Jurkat, Clone E6-1 (cell line): ENCODE data around the gene JARID2.

Experiments used
- DNase-seq: peaks from one replicate; pipeline ENCODE4 v3.0.0-alpha.2; 2011; ENCODE audit warnings: low read depth, low spot score
- H3K4me3 ChIP-seq: 2 replicates; pipeline ENCODE4 v1.5.1; 2011; ENCODE audit warnings: mild to moderate bottlenecking, low read length, control low read depth, moderate library complexity

Gene JARID2

DNA sequence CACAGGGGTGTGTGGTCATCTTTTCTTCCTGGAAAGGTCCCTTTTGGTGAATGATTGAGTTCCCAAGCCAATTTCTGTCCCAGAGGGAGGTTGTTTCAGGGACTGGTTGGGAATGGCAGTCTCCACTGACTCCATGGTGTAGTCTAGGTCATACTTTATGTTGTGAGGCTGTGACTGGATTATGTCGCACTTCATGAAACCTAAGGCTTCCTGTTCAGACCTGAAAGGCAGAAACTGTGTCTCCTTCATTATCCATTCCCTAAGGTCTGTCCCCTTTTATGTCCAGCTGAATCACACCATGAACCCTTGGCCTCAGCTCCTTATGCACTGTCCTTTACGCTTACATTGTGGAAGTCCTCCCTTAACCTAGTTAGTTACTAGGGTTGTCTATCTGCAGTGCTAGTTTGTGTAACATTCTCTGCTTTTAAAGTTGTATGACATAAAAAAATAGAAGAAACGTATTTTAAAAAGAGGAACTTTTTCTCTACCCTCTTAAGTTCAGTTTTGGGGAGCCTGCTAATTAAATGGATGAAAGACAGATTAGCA lies 191.3 kb downstream of the JARID2 start:
- DNase-seq = no peak
- no peak overlapping the region for H3K4me3 ChIP-seq

DNA sequence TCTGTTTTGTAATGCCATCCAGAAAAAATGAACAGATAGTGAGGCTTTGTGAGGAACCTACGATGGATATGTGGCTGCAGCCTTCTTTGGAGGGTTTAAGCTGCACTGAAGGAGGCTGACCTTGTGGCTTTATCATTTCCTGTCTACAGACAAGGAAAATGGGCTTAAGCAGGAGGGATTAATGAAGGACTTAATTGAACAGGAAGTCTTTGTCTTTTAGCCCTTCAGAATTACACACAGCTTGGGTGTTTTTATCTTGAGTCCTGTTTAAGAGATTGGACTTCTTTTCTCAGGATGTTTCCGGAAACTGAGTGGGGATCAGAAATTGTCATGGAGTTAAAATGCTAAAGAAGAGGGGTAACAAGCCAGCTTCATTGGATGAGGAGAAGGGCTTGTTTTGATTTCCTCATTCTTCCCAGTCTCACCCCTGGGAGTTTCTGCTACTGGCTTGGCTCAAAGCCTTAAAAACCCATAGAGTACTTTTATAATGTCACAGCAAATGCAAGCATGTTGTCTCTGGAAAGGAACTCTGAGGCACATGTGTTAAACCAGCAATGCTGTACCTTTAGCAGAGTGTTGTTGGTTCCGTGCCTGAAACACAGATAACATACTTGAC lies 193.6 kb downstream of the JARID2 start:
- no peak for DNase-seq
- H3K4me3 ChIP-seq = no peak overlapping the region

DNA sequence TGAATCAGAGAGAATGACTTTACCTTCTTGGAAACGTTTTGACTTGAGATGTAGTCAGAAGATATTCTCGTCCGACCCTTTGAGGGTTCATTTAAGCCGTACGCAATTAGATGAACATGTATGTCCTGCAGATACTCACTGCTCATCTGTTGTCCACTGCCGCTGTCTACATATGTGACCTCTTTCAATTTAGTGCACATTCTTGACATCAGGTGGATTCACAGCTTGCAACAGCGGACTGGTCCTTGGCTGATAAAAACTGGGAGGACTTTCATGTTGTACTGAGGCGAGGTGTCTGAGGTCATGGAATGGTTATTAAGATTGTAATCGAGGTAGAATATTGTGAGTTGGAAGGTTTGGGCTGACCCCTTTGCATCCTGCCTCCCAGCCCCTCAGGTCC lies 194.2 kb downstream of the JARID2 start:
- no peak for DNase-seq
- no peak overlapping the region for H3K4me3 ChIP-seq

DNA sequence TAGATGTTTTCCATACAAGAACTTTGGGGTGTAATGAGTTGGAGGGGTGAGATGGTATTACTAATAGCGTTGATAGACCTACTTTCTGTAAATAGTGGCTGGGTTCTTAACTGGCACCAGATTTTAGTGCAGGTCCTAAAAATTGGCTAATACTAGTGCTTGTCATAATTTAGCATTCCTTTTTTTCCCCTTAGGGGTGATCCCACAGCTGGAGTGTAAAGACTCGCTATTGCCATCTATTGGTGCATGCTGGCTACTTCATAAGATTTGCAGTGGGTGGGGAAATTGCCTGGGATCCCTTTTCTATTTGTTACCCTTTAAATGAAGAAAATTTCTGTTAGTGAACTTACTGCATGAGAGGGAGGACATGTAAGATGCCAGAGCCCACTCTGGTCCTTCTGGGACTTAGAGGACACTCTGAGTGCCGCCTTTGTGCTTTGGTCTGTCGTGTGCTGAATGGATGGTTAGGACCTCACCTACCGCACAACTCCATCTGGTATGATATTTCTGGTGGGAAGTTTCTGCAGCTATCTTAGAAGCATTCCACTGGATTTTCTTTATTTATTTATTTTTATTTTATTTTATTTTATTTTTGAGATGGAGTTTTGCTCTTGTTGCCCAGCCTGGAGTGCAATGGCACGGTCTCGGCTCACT lies 195.5 kb downstream of the JARID2 start:
- H3K4me3 ChIP-seq = no peak overlapping the region
- peak; percentile 57 for DNase-seq

DNA sequence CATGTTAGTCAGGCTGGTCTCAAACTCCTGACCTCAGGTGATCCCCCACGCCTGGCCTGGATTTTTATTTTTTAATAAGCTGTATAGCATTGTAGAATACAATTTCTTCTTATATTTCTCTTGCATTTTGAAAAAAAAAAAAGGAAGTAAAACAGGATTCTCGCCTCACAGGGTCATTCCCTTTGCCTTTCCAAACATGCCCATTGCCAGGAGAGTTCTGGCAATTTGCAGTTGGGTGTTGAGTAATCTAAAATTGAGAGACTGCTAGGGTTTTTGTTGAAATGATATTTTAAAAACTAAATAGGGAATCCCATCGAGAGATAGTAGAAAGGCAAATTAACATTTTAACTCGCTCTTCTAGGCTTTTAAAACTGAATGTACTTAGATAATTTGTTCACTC lies 196.1 kb downstream of the JARID2 start:
- H3K4me3 ChIP-seq = no peak overlapping the region
- no peak for DNase-seq

DNA sequence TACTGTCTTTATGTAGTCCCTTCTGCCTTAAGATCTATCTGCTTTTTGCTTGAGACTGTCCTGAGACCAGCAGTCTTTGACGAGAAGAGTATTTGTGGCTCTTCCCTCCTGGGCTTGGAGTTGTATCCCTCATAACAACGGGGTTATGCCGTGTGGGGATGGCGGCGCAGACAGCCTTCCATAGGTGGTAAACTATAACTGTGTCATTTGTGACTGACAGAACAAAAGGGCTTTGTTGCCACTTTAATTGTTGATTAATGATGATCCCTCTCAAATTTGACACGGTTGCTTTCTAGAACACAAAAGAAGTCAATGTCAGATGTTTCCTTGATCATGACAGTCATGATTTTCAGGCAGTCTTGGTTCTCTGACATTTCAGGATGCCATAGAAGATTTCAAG lies 196.6 kb downstream of the JARID2 start:
- no peak for DNase-seq
- H3K4me3 ChIP-seq = no peak overlapping the region

DNA sequence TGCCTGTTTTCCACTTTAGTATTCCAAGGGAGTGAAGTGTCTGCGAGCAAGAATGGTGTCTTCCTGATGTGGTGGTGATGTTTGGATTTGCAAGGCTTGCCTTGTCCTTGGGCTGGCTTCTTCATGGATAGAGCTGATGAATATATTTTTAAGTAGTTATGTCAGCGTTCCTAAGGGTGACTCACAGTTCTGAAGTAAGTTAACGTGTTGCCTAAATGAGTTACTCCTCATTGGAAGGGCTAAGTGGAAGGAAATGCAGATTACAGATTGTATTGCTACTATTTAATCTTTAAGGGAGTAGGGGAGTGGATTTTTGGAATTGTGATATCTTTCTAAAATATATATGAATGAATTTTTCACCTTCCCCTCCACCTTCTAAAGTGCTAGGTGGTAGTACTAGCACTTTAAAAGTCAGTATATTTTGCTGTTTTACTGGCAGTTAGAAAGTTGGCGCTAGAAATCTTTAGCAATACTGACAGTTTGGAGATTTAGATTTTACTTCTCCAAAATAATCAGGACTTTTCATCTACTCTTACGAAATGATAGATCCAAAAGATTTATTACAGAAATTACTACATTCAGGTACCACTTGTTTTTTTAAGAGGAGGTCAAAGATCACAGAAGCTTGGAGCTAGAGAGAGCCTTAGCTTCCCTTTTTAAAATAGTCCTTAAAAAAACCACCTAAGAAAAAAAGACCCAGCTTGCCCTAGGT lies 197.4 kb downstream of the JARID2 start:
- DNase-seq = no peak
- H3K4me3 ChIP-seq = no peak overlapping the region

DNA sequence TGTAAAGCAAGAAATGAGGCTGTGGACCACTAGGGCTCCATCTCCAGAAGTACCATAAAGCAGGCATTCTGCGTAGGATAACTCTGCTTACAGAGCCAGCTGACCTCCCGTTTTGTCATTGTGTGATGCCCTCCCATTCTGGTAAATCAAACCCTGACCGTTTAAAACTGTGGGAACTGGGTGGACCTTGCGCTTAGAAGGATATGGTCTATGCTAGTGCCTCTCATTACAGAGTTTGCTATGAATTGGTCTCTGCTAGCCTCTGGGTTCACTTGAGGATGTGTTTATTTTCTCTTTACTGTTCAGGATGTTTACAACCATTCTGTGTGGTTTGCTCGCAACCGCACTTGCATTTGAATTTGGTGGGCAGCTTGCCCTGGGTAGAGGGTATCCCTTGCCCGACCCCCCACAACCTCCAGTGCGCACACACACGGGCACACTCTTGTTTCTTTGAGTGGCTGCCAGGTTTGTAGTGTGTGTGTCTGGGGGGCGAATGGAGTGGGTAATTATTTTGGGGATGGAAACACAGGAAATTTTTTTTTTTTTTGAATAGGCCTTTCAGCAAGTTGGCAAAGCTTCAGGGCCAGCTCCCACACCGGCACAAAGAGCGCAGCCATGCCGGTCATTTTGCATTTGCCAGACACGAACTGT lies 198.3 kb downstream of the JARID2 start:
- DNase-seq = no peak
- no peak overlapping the region for H3K4me3 ChIP-seq

DNA sequence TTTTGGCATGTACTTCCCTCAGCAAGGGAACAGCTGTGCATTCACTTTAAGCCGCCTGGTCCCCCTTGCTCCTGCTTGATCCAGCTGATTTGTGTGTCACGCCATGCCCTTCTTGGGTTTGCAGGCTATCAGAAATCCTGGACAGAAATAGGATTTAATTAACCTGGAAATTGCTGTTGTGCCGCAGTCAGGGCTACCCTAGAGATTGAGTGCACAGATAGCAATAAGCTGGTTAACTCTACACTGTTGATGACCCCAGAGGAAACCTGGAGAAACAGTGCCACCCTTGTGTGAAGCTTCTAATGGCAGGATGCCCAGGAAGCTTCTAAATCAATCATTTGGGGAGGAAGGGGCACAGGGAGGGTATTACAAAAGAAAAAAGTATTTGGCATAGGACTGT lies 199.0 kb downstream of the JARID2 start:
- no peak overlapping the region for H3K4me3 ChIP-seq
- no peak for DNase-seq

DNA sequence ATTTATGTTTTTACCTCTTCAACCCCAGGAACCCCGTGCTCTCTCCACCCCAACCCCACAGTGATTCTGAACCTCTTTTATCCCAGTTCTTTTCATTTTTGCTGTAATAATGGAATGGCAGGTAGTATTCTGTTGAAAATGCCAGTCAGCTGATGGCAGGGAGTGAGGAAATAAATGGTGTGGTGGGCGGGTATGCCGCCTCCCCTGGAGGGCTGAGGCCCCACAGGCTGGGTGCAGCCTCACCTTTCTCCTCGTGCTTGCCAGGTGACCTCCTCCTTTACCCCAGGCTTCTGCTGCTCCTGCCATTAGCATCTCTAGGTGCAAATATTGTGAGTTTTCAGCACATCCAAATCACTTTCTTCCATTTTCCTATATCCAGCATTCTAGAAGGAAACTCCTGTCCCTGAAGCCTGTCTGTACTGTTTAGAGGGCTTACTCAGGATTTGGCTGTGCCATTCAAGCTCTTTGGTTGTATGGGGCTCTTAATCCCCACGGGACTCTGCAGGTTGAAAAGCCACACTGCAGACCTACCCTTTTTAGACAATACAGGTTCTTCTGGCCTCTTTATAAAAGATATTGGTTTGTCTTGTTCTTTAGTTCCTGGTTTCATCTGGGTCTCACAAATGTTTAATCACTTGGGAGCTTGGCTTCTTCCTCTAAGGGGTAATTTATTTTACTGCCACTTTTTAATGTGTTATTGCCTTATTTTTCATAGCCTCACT lies 201.8 kb downstream of the JARID2 start:
- no peak overlapping the region for H3K4me3 ChIP-seq
- DNase-seq = no peak

DNA sequence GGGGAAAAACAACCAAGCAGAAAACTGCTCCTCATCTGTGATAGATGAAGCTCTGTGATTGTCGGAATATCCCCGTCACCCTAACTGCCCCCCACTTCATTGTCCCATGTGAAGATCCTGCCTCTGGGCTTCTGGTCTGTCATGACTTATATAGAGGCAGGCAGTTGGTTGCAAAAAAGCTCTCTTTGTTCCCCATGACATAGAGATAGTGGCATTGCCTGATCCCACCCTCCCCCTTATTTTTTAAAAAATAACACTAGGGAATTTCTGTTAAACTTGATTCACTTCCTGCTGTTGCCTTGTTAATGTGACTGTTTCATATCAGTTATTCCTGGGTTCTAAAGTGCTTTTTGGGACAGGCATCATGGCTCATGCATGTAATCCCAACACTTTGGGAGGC lies 203.1 kb downstream of the JARID2 start:
- no peak overlapping the region for H3K4me3 ChIP-seq
- DNase-seq = no peak

DNA sequence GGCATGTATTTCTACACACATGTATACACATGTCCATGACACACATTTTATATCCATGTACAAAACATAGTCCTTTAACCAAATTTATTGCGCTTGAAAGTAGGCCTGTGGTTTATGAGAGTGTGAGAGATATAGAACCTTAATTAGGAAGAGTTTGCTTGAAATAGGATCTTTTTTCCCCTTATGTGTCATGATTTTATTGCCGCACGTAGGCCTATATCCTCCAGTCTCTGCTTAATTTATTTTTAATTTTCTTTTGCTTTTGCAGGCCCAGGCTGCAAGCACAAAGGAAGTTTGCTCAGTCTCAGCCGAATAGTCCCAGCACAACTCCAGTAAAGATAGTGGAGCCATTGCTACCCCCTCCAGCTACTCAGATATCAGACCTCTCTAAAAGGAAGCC lies 205.9 kb downstream of the JARID2 start:
- no peak overlapping the region for H3K4me3 ChIP-seq
- DNase-seq = no peak

DNA sequence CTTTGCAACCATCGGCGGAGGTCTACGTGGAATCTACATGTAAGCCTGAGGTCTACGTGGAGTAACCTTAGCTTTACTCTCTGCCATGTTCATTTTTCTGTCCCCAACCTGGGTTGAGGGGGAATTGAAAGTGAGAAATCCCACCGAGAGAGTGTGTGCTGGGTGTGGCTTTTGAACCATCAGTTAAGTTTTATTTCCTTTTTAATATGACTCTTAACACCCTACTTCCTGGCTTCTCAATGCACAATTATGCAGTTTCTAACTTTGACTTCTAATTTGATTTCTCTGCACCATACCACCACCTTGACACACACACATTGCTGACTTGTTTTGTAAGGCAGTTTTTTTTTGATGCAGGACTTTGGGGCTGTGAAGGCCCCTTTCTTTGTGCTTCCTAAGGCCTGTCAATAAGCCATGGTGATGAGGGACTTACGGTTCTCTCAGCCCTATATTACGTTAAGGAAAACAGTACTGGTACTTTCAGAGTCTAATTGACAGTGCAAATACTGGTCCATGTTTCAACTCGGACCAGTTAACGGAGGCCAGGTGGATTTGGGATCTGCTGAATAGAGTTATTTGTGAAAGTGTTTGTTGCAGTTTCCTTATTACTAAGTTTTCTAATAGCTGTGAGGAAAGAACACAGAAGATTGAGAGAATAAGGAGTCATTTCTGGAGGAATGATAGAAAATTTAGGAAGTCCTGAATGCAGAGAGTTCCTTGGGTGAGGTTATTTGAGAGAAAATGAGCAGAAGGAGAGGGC lies 206.5 kb downstream of the JARID2 start:
- no peak for DNase-seq
- no peak overlapping the region for H3K4me3 ChIP-seq

DNA sequence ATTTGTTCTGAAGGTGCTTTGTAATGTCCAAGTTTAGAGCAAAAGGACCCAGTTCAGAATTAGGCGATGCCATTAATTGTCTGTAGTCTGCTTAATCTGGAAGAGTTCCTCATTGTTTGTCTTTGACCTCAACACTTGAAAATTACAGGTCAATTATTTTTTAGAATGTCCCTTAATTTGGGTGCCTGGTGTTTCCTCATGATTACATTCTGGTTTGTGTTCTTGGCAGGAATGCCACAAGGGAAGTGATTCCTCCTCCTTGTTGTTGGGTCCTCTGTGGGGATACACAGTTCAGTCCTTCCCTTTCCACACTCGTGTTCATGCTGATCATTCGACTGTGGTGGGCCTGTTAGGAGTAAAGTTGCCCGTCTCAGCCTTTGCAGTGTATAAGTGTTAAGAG lies 207.3 kb downstream of the JARID2 start:
- H3K4me3 ChIP-seq = no peak overlapping the region
- no peak for DNase-seq

DNA sequence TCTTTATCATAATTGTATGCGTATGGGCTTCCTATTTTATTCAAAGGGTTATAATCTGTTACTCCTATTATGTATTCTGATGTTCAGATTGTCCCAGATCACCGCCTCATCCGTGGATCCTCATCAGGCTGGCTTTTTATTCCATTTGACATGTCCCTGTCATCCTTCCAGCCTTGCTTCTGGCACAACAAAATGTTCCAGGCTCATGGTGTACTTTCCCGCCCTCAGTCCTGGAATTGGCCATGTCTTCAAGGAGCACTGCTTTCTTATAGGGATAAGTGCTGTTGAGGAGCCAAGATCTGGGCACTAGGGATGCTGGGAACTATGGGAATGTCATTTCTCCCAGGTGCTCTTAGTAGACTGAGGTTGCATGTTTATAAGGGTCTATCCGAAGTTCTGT lies 207.8 kb downstream of the JARID2 start:
- H3K4me3 ChIP-seq = no peak overlapping the region
- DNase-seq = no peak

DNA sequence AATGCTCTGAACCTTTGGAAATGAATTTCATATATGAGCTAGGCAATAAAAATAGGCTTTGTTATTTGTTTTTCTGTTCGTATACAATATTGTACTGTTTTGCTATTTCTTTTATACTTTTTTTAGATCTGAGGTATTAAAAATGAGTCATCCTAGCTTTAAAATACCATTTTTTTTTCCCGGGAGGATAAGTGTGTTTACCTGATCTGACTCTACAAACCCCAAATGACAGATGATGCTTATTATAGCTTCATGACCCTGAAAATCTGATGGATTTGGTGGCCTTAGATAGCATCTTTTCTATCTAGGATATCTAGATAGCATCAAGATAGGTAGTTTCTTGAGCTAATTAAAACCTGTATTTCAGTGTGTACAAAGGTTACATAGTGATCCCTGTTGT lies 210.6 kb downstream of the JARID2 start:
- no peak overlapping the region for H3K4me3 ChIP-seq
- DNase-seq = no peak

DNA sequence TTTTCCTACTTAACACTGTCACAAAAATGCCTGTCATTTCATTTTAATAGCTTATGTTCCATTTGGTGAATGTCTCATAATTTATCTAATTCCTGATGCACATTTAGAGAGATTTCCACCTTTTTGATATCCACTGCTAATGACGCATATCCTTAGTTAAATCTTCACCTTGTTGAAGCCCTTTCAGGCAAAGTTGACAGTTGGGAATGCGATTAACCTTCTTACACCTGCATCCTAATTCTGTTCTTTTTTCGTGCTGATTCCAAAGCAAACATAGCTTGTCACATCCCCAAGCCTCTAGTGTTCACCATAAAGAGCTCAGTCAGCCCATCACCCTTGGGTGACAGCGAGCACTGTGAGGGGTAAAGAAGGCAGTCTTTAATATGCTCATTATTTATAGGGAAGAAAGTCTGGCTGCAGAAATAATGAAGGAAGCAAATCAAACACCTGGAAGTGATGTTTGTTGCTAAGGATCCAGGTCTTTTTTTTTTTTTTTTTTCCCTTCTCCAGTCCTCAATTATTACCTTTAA lies 211.3 kb downstream of the JARID2 start:
- no peak overlapping the region for H3K4me3 ChIP-seq
- no peak for DNase-seq

DNA sequence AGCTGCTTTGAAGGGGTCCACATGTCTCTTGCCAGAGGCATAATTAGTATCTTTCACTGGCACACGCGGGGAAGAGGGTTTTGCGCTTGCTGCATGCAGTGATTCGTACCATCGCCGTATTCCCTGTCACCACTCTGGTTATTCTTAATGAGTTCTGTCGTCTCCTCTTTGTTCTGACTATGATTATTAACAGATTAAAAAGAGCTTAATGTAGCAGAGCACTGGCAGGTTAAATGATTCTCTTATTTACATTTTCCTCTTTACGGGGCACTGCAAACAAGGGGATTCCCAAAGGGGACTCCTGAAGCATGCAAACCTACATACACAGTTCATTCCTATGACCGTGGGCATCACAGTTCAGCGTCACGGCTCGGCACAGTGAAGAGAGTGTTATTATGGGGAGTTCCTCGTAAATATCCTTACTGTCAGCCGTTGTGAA lies 212.2 kb downstream of the JARID2 start:
- no peak for DNase-seq
- no peak overlapping the region for H3K4me3 ChIP-seq
